NCI-H510A treated with DMSO at 0.1 percent for 48 hours (cell line): ENCODE measurements around the gene MEIOB.

Experiments used
- DNase-seq: peaks from one replicate; lab custom pipeline; 2025; lab: John Stamatoyannopoulos, UW

MEIOB gene

DNA sequence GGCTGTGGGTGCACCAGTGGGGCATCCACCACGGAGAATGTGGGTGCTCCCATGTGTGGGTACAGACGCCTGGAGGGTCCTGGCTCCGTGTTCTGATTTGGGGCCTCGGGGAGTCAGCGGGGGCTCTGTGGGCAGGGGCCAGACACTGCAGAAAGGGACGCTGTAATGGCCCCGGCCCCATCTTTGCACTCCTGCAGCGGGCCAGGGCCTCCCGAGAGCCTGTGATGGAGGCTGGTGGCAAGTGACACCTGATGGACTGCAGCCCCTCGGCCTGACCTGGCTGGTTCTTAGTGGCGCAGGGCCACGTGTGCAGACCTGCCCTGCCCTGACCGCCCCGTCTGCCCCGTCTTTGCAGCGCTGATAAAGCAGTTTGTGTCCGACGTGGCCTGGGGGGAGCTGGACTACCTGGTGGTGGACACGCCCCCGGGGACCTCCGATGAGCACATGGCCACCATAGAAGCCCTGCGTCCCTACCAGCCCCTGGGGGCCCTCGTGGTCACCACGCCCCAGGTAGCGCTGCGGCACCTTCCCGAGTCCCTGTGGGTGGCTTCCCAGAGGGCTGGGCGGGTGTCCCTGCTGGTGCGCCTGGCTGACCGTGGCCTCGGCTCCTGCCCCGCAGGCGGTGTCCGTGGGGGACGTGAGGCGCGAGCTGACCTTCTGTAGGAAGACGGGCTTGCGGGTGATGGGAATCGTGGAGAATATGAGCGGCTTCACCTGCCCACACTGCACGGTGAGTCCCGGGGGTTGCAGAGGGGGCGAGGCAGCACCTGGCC, 84.5 kb downstream of the MEIOB start:
- DNase-seq, result no peak

DNA sequence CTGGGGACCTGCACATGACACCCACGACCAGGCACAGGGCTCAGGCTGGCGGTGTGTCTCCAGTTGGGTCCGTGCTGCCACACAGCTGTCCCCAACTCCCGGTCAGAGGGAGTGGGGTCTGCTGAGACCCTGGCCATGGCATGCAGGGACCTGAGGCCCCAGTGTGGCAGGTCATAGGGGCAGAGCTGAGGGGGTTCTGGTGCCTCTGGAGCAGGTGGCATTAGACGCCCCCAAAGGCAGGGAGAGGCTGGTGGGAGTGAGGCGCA, 85.0 kb downstream of the MEIOB start:
- no peak for DNase-seq

DNA sequence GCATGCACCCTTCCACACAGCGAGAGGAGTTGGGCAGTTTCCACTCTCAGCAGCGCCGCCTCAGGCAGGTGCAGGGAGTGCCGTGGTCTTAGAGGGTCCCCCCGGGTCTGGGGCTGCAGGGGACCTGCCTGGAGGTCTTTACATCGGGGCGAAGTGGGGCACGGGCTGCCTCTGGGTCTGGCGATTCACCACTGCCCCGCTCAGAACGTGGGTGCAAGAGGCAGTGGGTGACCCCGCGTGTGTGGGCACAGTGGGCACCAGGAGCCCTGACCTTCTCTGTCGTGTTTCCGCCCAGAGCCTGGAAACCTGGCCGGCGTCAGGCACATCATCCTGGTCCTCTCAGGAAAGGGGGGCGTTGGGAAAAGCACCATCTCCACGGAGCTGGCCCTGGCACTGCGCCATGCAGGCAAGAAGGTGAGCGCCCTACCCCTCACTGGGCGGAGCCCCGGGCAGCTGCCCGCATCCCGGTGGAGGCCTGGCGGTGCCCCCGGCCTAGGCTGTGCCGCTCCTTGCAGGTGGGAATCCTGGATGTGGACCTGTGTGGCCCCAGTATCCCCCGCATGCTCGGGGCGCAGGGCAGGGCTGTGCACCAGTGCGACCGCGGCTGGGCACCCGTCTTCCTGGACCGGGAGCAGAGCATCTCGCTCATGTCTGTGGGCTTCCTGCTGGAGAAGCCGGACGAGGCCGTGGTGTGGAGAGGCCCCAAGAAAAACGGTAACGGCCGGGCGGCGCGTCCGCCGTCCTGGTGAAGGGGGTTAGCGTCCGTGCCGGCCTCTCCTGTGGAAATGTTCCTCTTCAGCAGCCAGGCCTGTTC, 85.5 kb downstream of the MEIOB start:
- no peak for DNase-seq

DNA sequence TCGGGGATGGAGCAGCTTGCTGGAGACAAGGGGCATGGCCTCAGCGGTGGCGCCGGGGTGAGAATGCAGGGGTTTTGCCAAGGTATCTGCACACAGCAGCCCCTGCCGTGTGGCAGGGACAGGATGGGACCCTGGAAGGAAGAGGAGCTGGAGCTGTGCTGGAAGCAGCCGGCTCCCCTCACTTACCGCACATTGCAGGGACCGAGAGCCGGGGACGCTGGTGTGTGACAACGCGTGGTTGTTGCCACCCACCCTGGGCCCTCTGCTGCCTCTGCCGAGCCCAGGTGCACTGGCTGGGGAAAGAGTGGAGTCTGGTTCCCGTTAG, 86.2 kb downstream of the MEIOB start:
- DNase-seq, result no peak

DNA sequence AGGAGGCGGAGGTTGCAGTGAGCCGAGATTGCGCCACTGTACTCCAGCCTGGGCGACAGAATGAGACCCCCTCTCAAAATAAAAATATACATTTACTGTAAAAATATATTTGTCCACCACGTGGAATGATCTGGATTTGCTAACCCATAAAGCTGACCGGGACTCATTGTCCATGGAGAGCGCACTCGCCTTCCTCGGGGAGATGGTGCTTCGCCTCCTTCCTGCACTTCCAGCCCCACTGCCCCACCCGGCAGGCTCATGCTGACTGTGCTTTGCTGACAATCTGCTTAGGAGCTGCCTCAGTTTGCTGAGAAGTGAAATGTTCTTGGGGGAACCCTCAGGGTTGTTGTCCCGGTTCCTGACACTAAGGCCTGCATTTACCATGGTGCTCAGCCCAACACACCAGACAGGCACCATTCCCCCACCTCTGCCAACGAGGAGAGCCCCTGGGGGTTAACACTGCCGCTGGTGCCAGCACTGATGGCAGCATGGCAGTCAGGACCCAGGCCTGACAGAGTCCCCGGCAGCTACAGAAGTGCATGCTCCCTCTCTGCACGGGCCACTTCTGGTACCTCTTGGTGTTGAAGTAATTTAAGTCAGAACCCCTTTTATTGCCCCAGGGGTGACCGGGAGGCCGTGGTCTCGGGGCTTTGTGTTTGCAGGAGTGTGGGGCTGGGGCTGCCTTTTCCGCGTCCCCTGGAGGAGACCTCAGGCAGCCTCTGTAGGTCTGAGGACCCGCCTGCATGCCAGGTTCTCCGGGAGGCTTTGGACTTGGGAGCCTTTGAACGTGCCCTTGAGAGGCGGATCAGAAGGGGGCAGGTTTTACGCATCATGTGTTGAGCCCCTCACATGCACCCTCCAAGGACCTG, 86.8 kb downstream of the MEIOB start:
- DNase-seq, result no peak
